WTC11 (cell line): ENCODE results near the gene PTCSC3. TPM values are rescaled to one million over a fixed set of nuclear protein-coding genes. Genes with fewer than 3 reads are reported as not detected.

Source experiments
- ATAC-seq: fragments of 200-7000 bp; cut with Tn5 transposase; 2 replicates; pipeline ENCODE4 v1.10.0; 2021; ENCODE audit warnings: mild to moderate bottlenecking, moderate library complexity
- CTCF ChIA-PET: fragments of 300-600 bp; sonication (Branson Sonifier 250); formaldehyde crosslinking; loops from one replicate; lab custom pipeline; 2021; ENCODE audit warnings: antibody characterized with exemption; lab: Charles Lee
- POLR2A ChIA-PET: fragments of 350-600 bp; sonication (Branson Sonifier 250); formaldehyde crosslinking; loops from one replicate; lab custom pipeline; 2021; ENCODE audit warnings: antibody characterized with exemption; lab: Charles Lee
- DNase-seq: peaks from one replicate; pipeline ENCODE4 v3.0.0; 2021; ENCODE audit warnings: low spot score
- H3K27ac Mint-ChIP-seq: 2 replicates; pipeline ENCODE4 v1.8.0; 2021; ENCODE audit warnings: mixed read lengths
- H3K27me3 Mint-ChIP-seq: 2 replicates; pipeline ENCODE4 v1.8.0; 2021; ENCODE audit warnings: low read depth, mild to moderate bottlenecking, moderate library complexity, mixed read lengths
- H3K36me3 Mint-ChIP-seq: 2 replicates; pipeline ENCODE4 v1.8.0; 2021; ENCODE audit warnings: mixed read lengths
- H3K4me1 Mint-ChIP-seq: 2 replicates; pipeline ENCODE4 v1.8.0; 2022; ENCODE audit warnings: mixed read lengths
- H3K4me3 Mint-ChIP-seq: 2 replicates; pipeline ENCODE4 v1.8.0; 2021; ENCODE audit warnings: mild to moderate bottlenecking, moderate library complexity, mixed read lengths
- H3K9me3 Mint-ChIP-seq: 2 replicates; pipeline ENCODE4 v1.8.0; 2021; ENCODE audit warnings: mixed read lengths
- AFF4 ChIP-seq: sonication (generic); formaldehyde crosslinking; IDR thresholded peaks from 2 replicates; pipeline ENCODE4 v1.8.1; 2023; ENCODE audit warnings: mild to moderate bottlenecking, missing genetic modification reagents, borderline replicate concordance
- JUN ChIP-seq: sonication (generic); formaldehyde crosslinking; IDR thresholded peaks from 2 replicates; pipeline ENCODE4 v1.8.0; 2023; ENCODE audit warnings: mild to moderate bottlenecking, missing genetic modification reagents
- MLX ChIP-seq: sonication (generic); formaldehyde crosslinking; IDR thresholded peaks from 2 replicates; pipeline ENCODE4 v1.8.1; 2023; ENCODE audit warnings: mild to moderate bottlenecking, missing genetic modification reagents, moderate library complexity
- MYBL2 ChIP-seq: sonication (generic); formaldehyde crosslinking; IDR thresholded peaks from 2 replicates; pipeline ENCODE4 v1.8.1; 2023; ENCODE audit warnings: mild to moderate bottlenecking, moderate library complexity, missing genetic modification reagents
- RELA ChIP-seq: sonication (generic); formaldehyde crosslinking; IDR thresholded peaks from 2 replicates; pipeline ENCODE4 v1.8.1; 2022; ENCODE audit warnings: missing genetic modification reagents, mild to moderate bottlenecking, borderline replicate concordance
- RORB ChIP-seq: fragments of 250-450 bp; sonication (Bioruptor Pico); IDR thresholded peaks from 2 replicates; pipeline ENCODE4 v1.9.0; 2021; ENCODE audit warnings: mild to moderate bottlenecking
- SMAD4 ChIP-seq: sonication (generic); formaldehyde crosslinking; IDR thresholded peaks from 2 replicates; pipeline ENCODE4 v1.8.0; 2022; ENCODE audit warnings: mild to moderate bottlenecking, missing genetic modification reagents
- ZNF263 ChIP-seq: sonication (generic); formaldehyde crosslinking; IDR thresholded peaks from 2 replicates; pipeline ENCODE4 v1.8.1; 2022; ENCODE audit warnings: low read depth, mild to moderate bottlenecking, moderate library complexity, missing genetic modification reagents
- ZNF396 ChIP-seq: fragments of 250-450 bp; sonication (Bioruptor Pico); IDR thresholded peaks from 2 replicates; pipeline ENCODE4 v1.8.0; 2021; ENCODE audit warnings: mild to moderate bottlenecking, moderate library complexity, borderline replicate concordance
- total RNA-seq: library from RNA; stranded (reverse); gene quantifications from 3 replicates; pipeline ENCODE4 v1.2.3, GENCODE V29; 2021
- TF ChIP-seq, protein P1 (sequence below): fragments of 250-450 bp; sonication (Bioruptor Pico); IDR thresholded peaks from 2 replicates; pipeline ENCODE4 v1.9.0; 2021; ENCODE audit warnings: mild to moderate bottlenecking
- TF ChIP-seq, protein P2 (sequence below): sonication (generic); formaldehyde crosslinking; IDR thresholded peaks from 2 replicates; pipeline ENCODE4 v1.8.1; 2022; ENCODE audit warnings: low read depth, mild to moderate bottlenecking, moderate library complexity, missing genetic modification reagents, borderline replicate concordance
- TF ChIP-seq, protein P3 (sequence below): fragments of 250-450 bp; sonication (Bioruptor Pico); IDR thresholded peaks from 2 replicates; pipeline ENCODE4 v1.9.0; 2021; ENCODE audit warnings: mild to moderate bottlenecking, borderline replicate concordance
- TF ChIP-seq, protein P4 (sequence below): sonication (generic); formaldehyde crosslinking; conservative IDR thresholded peaks from 2 replicates; pipeline ENCODE4 v1.8.1; 2022; ENCODE audit warnings: mild to moderate bottlenecking, missing genetic modification reagents

The PTCSC3 gene
- total RNA-seq, 1 experiment from 2014 or later = not detected

DNA sequence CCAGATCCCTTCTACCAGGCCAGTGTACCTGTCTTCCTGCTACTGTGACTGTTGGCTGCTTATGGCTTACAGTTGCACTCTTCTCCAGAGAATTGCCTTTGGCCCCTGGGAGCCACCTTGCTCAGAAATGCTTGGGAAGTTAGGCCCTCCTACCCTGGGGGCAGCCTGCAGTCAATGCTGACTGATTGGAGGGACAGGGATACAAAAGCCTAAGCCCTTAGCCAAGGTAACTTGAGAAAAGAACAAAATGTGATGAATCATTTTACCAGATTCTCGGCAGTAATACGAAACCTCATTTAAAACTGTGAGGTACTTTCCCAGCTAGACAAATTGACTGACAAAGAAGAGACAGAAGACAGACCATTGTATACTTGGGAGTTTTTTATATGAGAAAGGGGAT is 47.3 kb downstream of the PTCSC3 start:
- peak overlapping the region; percentile 22; the same call in 1 of the 2 replicates for H3K27ac Mint-ChIP-seq
- CTCF ChIA-PET = interaction anchor here (1.0 to 2.0 kb wide), 2 partner anchors 24 to 59 kb away, joined by 3 to 10 read pairs; no protein-coding TSS in a partner anchor
- peak; percentile 23 for DNase-seq
- H3K36me3 Mint-ChIP-seq = peaks cover 9% of the 10 kb centered on the region
- peaks cover 22% of the 10 kb centered on the region for H3K9me3 Mint-ChIP-seq
- no peak overlapping the region for H3K4me3 Mint-ChIP-seq
- TF ChIP-seq, protein P1, sequence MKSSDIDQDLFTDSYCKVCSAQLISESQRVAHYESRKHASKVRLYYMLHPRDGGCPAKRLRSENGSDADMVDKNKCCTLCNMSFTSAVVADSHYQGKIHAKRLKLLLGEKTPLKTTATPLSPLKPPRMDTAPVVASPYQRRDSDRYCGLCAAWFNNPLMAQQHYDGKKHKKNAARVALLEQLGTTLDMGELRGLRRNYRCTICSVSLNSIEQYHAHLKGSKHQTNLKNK (CRISPR knock-in tag) = no peak
- no peak for TF ChIP-seq JUN
- TF ChIP-seq, protein P2, sequence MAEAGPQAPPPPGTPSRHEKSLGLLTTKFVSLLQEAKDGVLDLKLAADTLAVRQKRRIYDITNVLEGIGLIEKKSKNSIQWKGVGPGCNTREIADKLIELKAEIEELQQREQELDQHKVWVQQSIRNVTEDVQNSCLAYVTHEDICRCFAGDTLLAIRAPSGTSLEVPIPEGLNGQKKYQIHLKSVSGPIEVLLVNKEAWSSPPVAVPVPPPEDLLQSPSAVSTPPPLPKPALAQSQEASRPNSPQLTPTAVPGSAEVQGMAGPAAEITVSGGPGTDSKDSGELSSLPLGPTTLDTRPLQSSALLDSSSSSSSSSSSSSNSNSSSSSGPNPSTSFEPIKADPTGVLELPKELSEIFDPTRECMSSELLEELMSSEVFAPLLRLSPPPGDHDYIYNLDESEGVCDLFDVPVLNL (CRISPR knock-in tag) = no peak
- no peaks in the 10 kb centered on the region; the same call in 1 of the 2 replicates for H3K27me3 Mint-ChIP-seq
- POLR2A ChIA-PET = no interaction called here
- peak; percentile 98 for ATAC-seq
- H3K4me1 Mint-ChIP-seq = peaks cover 13% of the 10 kb centered on the region

GRCh38 chr14:36113341-36113740 is 63.2 kb downstream of the PTCSC3 start:
- H3K4me3 Mint-ChIP-seq = no peak overlapping the region
- ChIA-PET POLR2A (no interaction called here), CTCF (no interaction called here)
- no peak overlapping the region for H3K27ac Mint-ChIP-seq
- no peak for TF ChIP-seq RELA
- no peak for TF ChIP-seq AFF4 (CRISPR knock-in tag)
- no peak for TF ChIP-seq ZNF396 (CRISPR knock-in tag)
- TF ChIP-seq RORB (CRISPR knock-in tag) = no peak
- TF ChIP-seq, protein P1 (CRISPR knock-in tag) = no peak
- TF ChIP-seq ZNF263 (CRISPR knock-in tag) = no peak
- TF ChIP-seq MYBL2 (CRISPR knock-in tag) = no peak
- H3K36me3 Mint-ChIP-seq = no peaks in the 10 kb centered on the region
- DNase-seq (no peak), ATAC-seq (no peak)
- no peaks in the 10 kb centered on the region for H3K9me3 Mint-ChIP-seq
- H3K27me3 Mint-ChIP-seq = no peaks in the 10 kb centered on the region; the same call in 1 of the 2 replicates
- H3K4me1 Mint-ChIP-seq = peaks cover 4% of the 10 kb centered on the region; the same call in 1 of the 2 replicates

- Mint-ChIP-seq H3K4me3 (no peak overlapping the region), H3K4me1 (peaks cover 4% of the 10 kb centered on the region; the same call in 1 of the 2 replicates), H3K27me3 (no peaks in the 10 kb centered on the region; the same call in 1 of the 2 replicates), H3K36me3 (no peaks in the 10 kb centered on the region), H3K9me3 (no peaks in the 10 kb centered on the region), H3K27ac (no peak overlapping the region)
- ATAC-seq (no peak), DNase-seq (no peak)
- POLR2A ChIA-PET = no interaction called here
- CTCF ChIA-PET = interaction anchor here (0.6 kb wide), 2 partner anchors 42 to 1038 kb away, joined by 3 to 4 read pairs; no protein-coding TSS in a partner anchor
- TF ChIP-seq, protein P3, sequence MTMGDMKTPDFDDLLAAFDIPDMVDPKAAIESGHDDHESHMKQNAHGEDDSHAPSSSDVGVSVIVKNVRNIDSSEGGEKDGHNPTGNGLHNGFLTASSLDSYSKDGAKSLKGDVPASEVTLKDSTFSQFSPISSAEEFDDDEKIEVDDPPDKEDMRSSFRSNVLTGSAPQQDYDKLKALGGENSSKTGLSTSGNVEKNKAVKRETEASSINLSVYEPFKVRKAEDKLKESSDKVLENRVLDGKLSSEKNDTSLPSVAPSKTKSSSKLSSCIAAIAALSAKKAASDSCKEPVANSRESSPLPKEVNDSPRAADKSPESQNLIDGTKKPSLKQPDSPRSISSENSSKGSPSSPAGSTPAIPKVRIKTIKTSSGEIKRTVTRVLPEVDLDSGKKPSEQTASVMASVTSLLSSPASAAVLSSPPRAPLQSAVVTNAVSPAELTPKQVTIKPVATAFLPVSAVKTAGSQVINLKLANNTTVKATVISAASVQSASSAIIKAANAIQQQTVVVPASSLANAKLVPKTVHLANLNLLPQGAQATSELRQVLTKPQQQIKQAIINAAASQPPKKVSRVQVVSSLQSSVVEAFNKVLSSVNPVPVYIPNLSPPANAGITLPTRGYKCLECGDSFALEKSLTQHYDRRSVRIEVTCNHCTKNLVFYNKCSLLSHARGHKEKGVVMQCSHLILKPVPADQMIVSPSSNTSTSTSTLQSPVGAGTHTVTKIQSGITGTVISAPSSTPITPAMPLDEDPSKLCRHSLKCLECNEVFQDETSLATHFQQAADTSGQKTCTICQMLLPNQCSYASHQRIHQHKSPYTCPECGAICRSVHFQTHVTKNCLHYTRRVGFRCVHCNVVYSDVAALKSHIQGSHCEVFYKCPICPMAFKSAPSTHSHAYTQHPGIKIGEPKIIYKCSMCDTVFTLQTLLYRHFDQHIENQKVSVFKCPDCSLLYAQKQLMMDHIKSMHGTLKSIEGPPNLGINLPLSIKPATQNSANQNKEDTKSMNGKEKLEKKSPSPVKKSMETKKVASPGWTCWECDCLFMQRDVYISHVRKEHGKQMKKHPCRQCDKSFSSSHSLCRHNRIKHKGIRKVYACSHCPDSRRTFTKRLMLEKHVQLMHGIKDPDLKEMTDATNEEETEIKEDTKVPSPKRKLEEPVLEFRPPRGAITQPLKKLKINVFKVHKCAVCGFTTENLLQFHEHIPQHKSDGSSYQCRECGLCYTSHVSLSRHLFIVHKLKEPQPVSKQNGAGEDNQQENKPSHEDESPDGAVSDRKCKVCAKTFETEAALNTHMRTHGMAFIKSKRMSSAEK (CRISPR knock-in tag) = no peak
- TF ChIP-seq SMAD4 (CRISPR knock-in tag) (no peak), MLX (no peak)
- TF ChIP-seq, protein P4, sequence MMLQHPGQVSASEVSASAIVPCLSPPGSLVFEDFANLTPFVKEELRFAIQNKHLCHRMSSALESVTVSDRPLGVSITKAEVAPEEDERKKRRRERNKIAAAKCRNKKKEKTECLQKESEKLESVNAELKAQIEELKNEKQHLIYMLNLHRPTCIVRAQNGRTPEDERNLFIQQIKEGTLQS (CRISPR knock-in tag) = no peak
Measured at GRCh38 chr14:36111822-36112583, 64.5 kb downstream of the PTCSC3 start.
